ENCODE results near the gene ACACB. TPM values are rescaled to one million over a fixed set of nuclear protein-coding genes. Genes with fewer than 3 reads are reported as not detected.

The ACACB gene
- total and polyA plus RNA-seq, 2 donors (not counting 3 experiments of a cell fraction or from before 2014, with no cell fraction given): 1.3 to 5.7 TPM

DNA sequence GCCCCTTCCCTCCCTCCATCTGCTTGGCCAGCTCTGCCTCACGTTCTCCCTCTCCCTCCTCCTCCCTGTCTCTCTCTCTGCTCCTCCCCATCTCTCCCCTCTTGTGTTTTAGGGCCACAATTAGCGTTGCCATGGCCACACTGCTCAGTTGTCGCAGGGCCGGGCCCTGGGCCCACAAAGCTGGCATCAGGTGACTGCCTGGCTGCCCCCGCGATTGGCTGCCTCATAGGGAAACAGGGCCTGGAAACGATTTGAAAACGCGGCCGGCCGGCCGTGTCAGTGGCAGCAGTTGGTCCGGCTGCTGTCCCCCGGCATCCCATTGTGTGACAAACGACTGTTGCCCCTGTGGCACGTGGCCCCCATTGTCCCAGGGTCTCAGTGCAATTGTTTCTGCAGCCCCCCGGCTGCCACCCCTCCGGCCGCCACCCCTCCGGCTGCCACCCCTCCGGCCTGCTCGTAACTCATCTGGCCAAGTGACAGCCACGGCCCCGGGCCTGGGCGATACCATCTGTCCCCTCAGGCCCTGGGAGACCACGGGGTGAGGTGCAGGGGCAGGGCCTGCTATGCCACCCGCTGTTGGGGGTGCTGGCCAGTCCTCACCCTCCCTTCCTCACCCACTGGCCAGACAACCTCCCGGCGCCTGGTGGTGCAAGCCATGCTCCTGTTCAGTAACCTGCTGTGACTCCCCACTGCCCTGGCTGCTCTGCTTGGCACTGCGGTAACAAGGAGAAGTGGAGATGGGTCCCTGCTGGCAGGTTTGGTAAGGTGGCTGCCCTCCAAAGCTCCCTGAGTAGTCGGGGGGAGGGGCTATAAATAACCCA is 175.3 kb downstream of the ACACB start:
- H3K79me2 ChIP-seq (ENCODE audit: control insufficient read depth, insufficient read depth, low read length): no peaks in the 10 kb centered on the region
- H3K9me1 ChIP-seq (replicated peaks; ENCODE audit: control insufficient read depth, extremely low read depth, insufficient read depth, low read length): no peaks in the 10 kb centered on the region
- TF ChIP-seq MYC (IDR thresholded peaks at IDR 0.05; ENCODE audit: low read depth, low read length) (no peak), POLR2AphosphoS5 (IDR thresholded peaks at IDR 0.05; ENCODE audit: insufficient read depth, low read depth, low read length) (no peak), JUN (IDR thresholded peaks at IDR 0.05; ENCODE audit: borderline replicate concordance, insufficient read depth, insufficient read length, low read depth) (no peak), POLR2A (IDR thresholded peaks at IDR 0.05; ENCODE audit: low read depth, low read length) (no peak)
- TF ChIP-seq, protein P1, sequence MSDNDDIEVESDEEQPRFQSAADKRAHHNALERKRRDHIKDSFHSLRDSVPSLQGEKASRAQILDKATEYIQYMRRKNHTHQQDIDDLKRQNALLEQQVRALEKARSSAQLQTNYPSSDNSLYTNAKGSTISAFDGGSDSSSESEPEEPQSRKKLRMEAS (IDR thresholded peaks at IDR 0.05; ENCODE audit: insufficient read depth, insufficient read length): no peak
- no peak for FAIRE-seq
- H3K27me3 ChIP-seq (ENCODE audit: control insufficient read depth in 2 of 2, insufficient read depth in 2 of 2, low read length in 2 of 2): peaks cover 3 to 7% of the 10 kb centered on the region in 2 experiments
- H3K27ac ChIP-seq (ENCODE audit: insufficient read depth, low read depth, low read length): no peak overlapping the region
- H4K20me1 ChIP-seq (replicated peaks; ENCODE audit: control insufficient read depth, extremely low read depth, insufficient read depth, low read length): no peaks in the 10 kb centered on the region
- ChIA-PET CTCF (interaction anchor here (1.2 kb wide), 1 partner anchor 94 kb away, joined by 3 read pairs; no protein-coding TSS in a partner anchor), POLR2A (no interaction called here)
- H2AFZ ChIP-seq (ENCODE audit: low read depth, low read length): peak overlapping the region; percentile 65
- H3K9ac ChIP-seq (replicated peaks; ENCODE audit: extremely low read depth, insufficient read depth, low read length): no peak overlapping the region
- H3K36me3 ChIP-seq (ENCODE audit: control insufficient read depth in 2 of 2, extremely low read depth in 1 of 2, insufficient read depth in 2 of 2, low read length in 2 of 2): no peaks in the 10 kb centered on the region
- H3K4me3 ChIP-seq (replicated peaks in 1 of 3; ENCODE audit: insufficient read depth in 1 of 3, low read depth in 1 of 3, low read length in 3 of 3): no peak overlapping the region
- H3K4me2 ChIP-seq (ENCODE audit: insufficient read depth, low read length): no peak overlapping the region
- dilution Hi-C loops (cut with MboI; ENCODE audit: extremely low pct_ligation_motif_present, low sequenced_read_pairs) (no loop called here), intact Hi-C loops (cut with micrococcal nuclease) (no loop called here)
- no TSS peak for BruUV-seq (replicated peaks)
- DNase-seq (ENCODE audit: low read depth, low spot score): no peak
- H3K4me1 ChIP-seq (ENCODE audit: control insufficient read depth, extremely low read depth, insufficient read depth, low read length): no peaks in the 10 kb centered on the region
- H3K9me3 ChIP-seq (replicated peaks; ENCODE audit: control insufficient read depth, insufficient read depth, low read length): no peaks in the 10 kb centered on the region

DNA sequence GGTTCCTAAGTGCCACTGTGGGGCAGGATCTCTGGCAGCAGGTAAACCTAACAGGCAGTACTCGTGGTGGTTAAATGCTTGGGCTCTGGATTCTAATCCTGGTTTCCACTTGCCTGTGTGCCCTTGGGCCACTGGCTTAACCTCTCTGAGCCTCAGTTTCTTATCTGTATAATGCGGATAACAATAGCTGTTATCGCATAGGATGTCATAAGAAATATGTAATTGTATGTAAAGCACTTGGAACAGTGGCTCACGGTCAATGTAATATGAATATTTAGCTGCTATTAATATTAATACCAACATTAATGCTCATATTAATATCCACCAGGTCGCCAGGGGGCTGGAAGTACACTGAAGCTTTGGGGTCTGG is 175.9 kb downstream of the ACACB start:
- H3K27me3 ChIP-seq (ENCODE audit: control insufficient read depth in 2 of 2, insufficient read depth in 2 of 2, low read length in 2 of 2): peaks cover 3 to 7% of the 10 kb centered on the region in 2 experiments
- TF ChIP-seq, protein P1 (IDR thresholded peaks at IDR 0.05; ENCODE audit: insufficient read depth, insufficient read length): no peak
- TF ChIP-seq GATA2 (IDR thresholded peaks at IDR 0.05; ENCODE audit: insufficient read depth, insufficient read length, low read depth, low read length) (no peak), JUN (IDR thresholded peaks at IDR 0.05; ENCODE audit: borderline replicate concordance, insufficient read depth, insufficient read length, low read depth) (no peak), EZH2 (IDR thresholded peaks at IDR 0.05; ENCODE audit: borderline replicate concordance, low read depth, low read length, severe bottlenecking) (no peak), POLR2AphosphoS5 (IDR thresholded peaks at IDR 0.05; ENCODE audit: insufficient read depth, low read depth, low read length) (no peak), MYC (IDR thresholded peaks at IDR 0.05; ENCODE audit: low read depth, low read length) (no peak), POLR2A (IDR thresholded peaks at IDR 0.05; ENCODE audit: low read depth, low read length) (no peak), FOS (IDR thresholded peaks at IDR 0.05; ENCODE audit: borderline replicate concordance, insufficient read depth, low read length) (no peak)
- TF ChIP-seq, protein P2, sequence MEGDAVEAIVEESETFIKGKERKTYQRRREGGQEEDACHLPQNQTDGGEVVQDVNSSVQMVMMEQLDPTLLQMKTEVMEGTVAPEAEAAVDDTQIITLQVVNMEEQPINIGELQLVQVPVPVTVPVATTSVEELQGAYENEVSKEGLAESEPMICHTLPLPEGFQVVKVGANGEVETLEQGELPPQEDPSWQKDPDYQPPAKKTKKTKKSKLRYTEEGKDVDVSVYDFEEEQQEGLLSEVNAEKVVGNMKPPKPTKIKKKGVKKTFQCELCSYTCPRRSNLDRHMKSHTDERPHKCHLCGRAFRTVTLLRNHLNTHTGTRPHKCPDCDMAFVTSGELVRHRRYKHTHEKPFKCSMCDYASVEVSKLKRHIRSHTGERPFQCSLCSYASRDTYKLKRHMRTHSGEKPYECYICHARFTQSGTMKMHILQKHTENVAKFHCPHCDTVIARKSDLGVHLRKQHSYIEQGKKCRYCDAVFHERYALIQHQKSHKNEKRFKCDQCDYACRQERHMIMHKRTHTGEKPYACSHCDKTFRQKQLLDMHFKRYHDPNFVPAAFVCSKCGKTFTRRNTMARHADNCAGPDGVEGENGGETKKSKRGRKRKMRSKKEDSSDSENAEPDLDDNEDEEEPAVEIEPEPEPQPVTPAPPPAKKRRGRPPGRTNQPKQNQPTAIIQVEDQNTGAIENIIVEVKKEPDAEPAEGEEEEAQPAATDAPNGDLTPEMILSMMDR (IDR thresholded peaks at IDR 0.05; ENCODE audit: extremely low read depth in 1 of 2, insufficient read depth in 1 of 2, low read depth in 1 of 2, low read length in 2 of 2): no peak
- intact Hi-C loops (cut with micrococcal nuclease): no loop called here
- H3K9me3 ChIP-seq (replicated peaks; ENCODE audit: control insufficient read depth, insufficient read depth, low read length): no peaks in the 10 kb centered on the region
- no peaks in the 10 kb centered on the region for H3K4me1 ChIP-seq (ENCODE audit: control insufficient read depth, extremely low read depth, insufficient read depth, low read length)
- H3K4me3 ChIP-seq (replicated peaks in 1 of 3; ENCODE audit: insufficient read depth in 1 of 3, low read depth in 1 of 3, low read length in 3 of 3): no peak overlapping the region
- H3K9me1 ChIP-seq (replicated peaks; ENCODE audit: control insufficient read depth, extremely low read depth, insufficient read depth, low read length): no peaks in the 10 kb centered on the region
- H3K36me3 ChIP-seq (ENCODE audit: control insufficient read depth in 2 of 2, extremely low read depth in 1 of 2, insufficient read depth in 2 of 2, low read length in 2 of 2): no peaks in the 10 kb centered on the region
- FAIRE-seq (no peak), DNase-seq (ENCODE audit: low read depth, low spot score) (no peak)
- ChIA-PET POLR2A (no interaction called here), CTCF (interaction anchor here (1.2 kb wide), 1 partner anchor 93 kb away, joined by 3 read pairs; no protein-coding TSS in a partner anchor)
- H3K9ac ChIP-seq (replicated peaks; ENCODE audit: extremely low read depth, insufficient read depth, low read length): no peak overlapping the region
- dilution Hi-C loops (cut with MboI; ENCODE audit: extremely low pct_ligation_motif_present, low sequenced_read_pairs): no loop called here
- H2AFZ ChIP-seq (ENCODE audit: low read depth, low read length): no peak overlapping the region
- no peak overlapping the region for H3K4me2 ChIP-seq (ENCODE audit: insufficient read depth, low read length)
- H4K20me1 ChIP-seq (replicated peaks; ENCODE audit: control insufficient read depth, extremely low read depth, insufficient read depth, low read length): no peaks in the 10 kb centered on the region
- no peak overlapping the region for H3K27ac ChIP-seq (ENCODE audit: insufficient read depth, low read depth, low read length)
- no peaks in the 10 kb centered on the region for H3K79me2 ChIP-seq (ENCODE audit: control insufficient read depth, insufficient read depth, low read length)
- no TSS peak for BruUV-seq (replicated peaks)

Measured in endothelial cell of umbilical vein (primary cell).